GM19372 (cell line): Measurements from ENCODE around the gene JPH2.
"Not testable (repeated sequence)": the region's sequence is repeated elsewhere in the genome, so short reads cannot be mapped to it uniquely, and the experiment has no call there.

ENCODE experiments used
- ATAC-seq: cut with Tn5 transposase; IDR thresholded peaks from one replicate; pipeline ENCODE4 v1.9.1; 2021; ENCODE audit warnings: mild to moderate bottlenecking, low read depth, moderate library complexity; ENCODE audit not compliant: unreplicated experiment

JPH2 gene

DNA sequence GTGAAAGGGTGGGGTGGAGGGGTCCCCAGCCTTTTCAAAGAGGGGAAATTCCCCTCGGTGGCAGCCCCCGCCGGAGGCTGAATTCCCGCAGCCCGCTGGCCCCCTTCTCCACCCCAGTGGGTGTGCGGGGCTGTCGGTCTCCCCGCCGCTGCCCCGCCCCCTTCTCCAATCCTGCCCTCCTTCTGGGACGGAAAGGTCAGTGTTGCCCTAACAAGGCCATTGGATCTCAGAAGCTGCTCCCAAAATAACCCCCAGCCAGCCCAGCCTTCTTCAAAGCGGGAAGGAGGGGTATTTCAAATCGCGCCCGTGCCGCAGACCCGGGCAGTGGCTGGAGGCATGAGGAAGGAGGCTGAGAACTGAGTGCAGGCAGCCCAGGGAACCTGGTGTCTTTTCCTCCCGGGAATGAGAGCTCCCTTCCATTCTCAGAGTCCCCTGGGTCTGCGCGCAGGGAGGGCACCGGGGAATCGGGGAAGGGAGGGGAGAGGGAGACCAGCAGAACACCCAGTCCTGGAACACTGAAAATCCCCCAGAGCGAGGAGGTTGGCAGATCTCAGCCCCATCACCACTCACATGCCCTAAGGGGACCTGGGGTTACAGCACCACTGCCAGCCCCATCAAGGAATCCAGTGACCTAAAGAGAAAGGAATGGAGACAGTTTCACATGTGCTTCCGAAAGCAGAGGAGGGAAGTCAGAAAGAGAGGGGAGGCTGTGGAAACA is at the start of gene JPH2:
JPH2 (minus strand) TSS at position 135 of the 718 bp plus-strand sequence. CDS start 483 bp downstream, outside the sequence.
- no peak for ATAC-seq

DNA sequence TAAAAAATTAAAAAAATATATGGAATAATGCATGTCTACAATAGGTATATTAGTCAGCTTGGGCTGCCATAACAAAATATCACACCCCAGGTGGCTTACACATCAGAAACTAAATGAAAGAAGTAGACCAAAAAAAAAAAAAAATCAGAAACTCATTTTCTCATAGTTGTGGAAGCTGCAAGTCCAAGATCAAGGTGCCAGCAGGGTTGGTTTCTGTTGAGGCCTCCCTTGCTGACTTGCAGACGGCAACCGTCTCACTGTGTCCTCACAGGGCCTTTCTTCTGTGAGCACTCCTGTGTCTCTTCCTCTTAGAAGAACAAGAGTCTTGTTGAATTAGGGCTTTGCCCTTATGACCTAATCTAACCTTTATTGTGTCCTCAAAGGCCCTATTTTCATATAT is 48.7 kb upstream of the JPH2 start:
- no peak for ATAC-seq

DNA sequence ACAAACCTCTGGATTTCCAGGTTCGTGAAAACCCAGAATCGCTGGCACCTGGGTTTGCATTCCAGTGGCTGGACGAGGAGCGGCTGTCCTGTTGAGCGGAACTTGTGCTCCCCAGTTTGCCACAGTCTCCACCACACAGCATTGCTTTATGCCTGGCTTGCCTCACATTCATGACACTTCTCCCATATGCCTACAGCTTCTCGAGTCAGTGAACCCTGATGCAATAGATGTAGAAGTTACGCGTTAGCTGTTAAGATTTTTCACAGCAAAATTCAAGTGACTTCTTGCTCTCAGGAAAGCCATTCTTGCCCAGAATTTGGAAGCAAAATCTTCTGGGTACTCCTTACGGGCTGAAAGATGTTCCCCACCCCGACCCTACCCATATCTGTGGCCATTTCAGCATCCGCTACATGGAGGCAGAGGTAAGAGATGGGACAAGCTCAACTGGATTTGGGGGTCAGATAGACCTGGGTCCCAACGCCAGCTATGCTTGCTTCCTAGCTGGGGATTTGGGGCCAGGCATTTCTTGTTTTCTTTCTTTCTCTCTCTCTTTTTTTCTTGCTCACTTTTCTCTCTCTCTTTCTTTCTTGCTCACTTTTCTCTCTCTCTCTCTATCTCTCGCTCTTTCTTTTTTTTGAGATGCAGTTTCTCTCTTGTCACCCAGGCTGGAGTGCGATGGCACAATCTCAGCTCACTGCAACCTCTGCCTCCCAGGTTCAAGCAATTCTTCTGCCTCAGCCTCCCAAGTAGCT is 47.8 kb upstream of the JPH2 start:
- no peak for ATAC-seq

DNA sequence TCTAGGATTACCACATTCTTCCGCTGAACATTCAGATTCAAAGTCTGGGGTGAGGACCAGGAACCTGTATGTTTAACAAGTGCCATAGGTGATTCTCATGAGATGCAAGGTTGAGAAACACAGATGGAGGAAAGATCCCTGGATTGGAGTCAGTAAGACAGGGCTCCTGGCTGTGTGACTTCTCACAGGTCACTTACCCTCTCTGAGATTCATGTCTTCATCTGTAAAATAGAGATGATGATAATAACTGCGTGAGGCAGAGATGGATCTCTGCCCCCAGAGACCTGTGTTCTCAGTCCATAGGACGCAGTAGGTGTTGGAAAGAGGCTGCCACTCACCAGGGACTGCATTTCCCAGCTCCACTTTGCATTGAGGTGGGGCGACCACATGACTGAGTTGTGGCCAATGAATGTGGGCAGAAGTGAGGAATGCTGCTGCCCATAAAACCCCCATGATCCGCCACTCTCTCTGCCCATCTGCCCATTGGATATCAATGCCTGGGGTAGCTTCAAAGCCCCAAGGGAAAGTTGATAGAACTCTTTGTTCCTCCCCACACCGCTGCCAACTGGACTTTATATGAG is 46.5 kb upstream of the JPH2 start:
- ATAC-seq, result no peak

DNA sequence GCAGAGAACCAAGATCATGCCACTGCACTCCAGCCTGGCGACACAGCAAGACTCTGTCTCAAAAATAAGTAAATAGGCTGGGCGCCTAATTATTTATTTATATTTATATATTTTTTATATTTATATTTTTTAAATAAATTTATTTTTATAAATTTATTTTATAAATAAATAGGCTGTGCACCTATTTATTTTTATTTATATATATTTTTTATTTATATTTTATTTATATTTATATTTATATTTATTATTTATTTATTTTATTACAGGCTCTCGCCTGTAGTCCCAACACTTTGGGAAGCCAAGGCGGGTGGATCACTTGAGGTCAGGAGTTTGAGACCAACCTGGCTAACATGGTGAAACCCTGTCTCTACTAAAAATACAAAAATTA is 45.5 kb upstream of the JPH2 start:
- not testable (repeated sequence) for ATAC-seq

DNA sequence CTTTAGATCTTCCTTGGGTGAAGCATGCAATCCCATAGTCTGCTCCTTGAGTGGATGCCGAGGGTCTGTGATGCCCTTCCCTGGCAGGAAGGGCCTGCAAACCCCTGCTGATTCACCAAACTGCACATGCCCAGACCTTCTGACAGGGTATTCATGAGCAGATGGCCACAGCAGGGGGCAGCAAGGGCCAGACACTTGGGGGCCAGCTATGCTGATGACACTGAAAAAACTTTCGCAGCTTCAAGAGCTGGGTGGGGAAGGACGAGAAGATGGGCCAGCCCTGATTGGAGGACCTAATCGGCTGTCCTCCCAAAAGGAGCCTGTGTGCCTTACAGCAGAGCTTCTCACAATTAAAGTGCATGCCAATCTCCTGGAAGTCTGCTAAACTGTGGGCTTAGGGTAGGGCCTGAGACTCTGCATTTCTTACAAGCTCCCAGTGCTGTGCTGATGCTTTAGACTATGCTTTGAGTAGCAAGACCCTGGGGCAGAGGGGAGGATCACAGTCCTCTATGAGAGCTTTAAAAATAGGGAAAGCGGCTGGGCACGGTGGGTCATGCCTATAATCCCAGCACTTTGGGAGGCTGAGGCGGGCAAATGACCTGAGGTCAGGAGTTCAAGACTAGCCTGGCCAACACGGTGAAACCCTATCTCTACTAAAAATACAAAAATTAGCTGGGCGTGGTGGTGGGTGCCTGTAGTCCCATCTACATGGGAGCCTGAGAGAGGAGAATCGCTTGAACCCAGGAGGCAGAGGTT is 44.9 kb upstream of the JPH2 start:
- ATAC-seq, result no peak

DNA sequence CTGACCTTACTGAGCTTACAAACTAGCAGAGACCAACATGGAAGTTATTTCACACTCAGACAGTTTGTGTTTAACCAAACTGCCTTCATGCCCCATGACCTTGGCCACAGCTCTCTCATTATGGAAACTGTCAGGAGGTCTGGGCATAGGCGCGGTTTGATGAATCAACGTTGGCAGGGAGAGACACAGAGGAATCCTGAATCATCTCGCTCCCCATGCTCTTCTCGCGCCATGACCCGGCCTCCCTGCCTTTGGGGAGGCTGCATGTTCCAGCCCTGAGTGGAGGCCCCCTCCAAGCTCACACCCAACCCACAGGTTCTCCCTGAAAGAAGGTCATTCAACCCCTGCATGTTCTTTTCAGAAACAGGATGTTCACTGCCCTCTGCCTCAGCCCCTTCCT is 44.2 kb upstream of the JPH2 start:
- ATAC-seq, result no peak

DNA sequence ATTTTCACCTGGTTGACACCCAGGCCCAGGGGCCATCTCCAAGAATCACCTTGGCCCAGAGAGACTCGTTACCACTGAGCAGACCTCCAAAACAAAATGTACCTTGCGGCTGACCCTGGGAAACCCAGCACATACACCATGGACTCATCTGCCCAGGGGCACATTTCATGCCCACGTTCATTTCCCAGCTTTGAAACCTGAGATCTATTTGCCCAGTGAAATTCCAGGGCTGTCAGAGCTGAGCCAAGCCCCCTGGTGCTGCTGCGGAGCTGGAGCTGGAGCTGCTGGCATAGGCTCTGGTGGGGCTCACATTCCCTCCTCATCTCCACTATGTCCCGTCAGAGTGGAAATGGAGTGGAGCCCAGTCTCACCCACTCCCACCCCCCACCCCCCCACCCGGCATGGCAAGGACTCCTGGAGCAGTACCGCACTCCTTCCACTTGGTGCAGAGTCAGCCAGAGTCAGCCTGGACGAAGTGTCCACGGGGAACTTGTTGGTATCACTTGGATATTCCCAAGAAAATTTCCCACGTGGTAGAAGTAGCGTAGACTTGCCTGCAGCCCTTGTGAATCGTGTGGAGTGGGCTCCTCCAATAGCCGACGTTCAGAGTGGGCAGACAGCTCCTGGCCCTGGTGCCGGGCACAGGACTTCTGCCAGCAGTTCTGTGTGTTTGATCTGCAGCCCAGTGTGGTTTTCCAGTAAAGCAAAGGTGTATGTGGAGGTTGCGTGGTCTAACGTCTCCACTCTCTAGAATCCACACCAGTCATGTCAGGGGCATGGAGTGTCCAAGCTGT is 41.7 kb upstream of the JPH2 start:
- ATAC-seq, result no peak

DNA sequence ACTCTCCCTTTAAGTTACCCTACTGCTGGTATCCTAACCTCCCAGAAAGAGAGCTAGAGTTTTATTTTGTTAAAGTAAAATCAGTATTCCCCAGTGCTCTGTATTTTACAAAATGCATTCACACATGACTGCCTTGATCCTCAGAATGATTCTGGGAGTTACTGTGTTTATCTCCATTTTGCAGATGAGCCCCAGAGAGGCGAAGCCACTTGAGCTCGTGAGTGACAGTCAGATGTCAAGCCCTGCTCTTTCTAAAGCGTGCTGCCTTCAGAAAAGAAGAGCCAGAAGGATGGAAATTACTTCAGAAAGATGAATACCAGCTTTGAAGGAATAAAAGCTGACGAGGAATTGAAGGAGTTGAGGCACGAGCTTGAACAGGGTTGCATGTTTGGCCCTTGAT is 37.6 kb upstream of the JPH2 start:
- no peak for ATAC-seq

DNA sequence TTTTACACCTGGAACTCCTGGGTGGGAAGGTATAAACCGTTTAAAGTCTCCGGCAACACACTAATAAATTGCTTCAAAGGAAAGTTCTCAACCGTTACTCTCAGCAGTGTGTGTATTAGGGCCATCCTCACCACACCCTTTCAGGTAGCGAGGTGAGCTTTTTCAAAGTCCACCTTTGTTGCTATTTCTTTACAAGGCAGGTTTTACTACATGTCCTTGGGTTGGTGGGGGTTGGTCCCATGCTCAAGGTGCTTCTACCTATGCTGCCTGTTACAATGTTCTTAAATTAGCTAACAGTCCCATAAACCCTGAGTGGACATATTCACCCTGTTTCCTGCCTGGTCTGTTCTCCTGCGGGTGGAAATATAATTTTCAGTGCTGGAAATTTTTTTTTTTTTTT is 36.7 kb upstream of the JPH2 start:
- no peak for ATAC-seq

DNA sequence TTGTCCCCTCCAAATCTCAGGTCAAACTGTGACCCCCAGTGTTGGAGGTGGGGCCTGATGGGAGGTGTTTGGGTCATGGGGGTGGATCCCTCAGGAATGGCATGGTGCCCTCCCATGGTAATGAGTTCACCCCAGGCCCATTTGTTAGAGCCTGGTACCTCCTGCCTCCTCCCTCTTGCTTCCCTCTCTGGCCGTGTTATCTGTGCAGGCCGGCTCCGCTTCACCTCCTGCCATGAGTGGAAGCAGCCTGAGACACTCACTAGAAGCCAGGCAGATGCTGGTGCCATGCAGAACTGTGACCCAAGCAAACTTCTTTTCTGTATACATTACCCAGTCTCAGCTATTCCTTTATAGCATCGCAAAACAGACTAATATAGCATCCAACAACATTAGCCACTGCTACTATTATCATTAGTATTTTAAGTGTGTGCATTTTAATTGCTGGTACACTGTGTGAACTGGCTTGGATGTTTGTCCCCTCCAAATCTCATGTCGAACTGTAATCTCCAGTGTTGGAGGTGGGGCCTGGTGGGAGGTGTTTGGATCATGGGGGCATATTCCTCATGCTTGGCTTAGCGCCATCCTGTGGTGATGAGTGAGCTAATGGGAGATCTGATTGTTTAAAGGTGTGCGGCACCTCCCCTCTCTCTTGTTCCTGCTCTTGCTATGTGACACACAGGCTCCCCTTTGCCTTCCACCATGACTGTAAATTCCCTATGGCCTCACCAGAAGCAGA is 35.8 kb upstream of the JPH2 start:
- no peak for ATAC-seq

DNA sequence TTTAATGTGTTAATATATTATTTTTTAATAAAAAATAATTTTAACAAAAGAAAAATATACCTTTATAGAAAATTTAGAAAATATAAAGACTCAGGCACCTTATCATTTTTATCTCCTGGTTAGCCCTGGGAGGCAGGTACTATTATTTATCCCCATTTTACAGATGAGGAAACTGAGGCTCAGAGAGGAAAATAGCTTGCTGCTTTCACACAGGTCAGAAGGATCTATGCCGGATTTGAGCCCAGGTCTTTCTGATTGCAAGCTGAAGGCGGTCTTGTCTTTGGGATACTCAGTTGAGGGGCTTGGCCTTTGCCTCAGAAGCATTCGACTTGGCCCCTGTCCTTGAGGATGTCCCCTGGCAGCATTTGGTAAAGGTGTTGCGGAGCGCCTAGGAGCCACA is 35.0 kb upstream of the JPH2 start:
- no peak for ATAC-seq

DNA sequence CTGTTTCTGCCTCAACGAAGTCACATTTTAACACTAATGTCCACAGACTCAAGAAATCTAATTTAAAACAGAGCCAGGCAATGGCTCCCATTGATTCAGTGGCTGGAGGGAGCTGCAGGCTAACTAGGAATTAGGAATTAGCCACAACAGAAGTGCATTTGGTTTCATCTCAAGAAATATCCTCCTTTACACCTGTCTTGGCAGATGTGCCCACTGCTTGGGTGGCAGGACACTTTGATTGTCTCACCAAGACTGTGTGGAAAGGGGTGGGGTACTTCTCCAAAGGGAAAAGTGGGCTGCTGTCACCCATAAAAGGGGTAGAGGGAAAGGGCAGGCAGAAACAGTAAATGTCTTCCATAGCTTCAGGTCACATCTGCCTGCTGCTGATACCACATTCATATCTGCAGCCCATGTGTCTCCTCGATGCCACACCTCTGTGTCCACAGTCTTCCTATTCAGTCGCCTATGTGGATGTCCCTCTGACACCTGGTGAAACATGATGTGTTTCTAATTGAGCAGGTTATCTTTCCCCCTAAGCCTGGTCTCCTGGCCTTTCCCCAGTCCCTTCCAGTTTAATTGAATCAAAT is 34.5 kb upstream of the JPH2 start:
- no peak for ATAC-seq

DNA sequence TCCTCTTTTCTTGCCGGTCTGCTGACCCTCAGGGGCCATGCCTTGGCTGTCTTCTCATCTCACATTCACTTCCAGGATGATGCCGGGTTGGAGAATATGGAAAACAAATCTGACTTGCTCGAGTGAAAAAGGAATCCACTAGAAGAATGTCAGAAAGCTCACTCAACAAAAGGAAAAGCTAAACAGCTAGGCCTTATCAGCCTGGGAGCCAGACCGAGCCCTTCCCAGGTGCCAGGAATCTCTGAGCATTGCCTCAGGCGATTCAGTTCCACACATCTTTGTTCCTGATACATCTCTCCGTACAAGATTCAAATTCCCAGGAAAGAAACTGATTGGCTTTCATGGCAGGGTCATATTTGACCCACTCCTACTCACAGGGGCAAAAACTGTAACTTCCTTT is 32.8 kb upstream of the JPH2 start:
- no peak for ATAC-seq

DNA sequence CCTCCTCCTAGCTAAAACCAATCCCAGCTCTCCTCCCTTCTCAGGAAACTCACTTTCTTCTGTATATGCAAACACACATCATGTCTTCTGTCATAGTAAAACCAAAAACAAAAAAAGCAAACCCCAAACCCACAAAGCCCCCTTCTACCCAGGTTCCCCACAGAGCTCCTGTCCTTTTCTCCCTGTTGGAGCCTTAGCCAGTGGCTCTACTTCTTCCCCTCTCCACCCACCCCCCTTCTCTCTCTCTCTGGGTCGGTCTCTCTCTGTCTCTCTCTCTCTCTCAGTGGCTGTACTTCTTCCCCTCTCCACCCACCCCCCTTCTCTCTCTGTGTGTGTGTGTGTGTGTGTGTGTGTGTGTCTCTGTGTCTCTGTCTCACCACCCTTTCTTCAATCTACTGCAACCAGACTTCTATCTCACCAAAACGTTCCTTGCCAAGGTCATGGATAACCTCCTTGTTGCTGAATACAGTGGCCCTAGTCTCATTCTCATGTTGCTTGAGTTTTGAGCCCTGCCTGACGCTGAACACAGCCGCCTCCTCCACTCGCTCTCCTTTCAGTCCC is 32.3 kb upstream of the JPH2 start:
- ATAC-seq, result no peak

DNA sequence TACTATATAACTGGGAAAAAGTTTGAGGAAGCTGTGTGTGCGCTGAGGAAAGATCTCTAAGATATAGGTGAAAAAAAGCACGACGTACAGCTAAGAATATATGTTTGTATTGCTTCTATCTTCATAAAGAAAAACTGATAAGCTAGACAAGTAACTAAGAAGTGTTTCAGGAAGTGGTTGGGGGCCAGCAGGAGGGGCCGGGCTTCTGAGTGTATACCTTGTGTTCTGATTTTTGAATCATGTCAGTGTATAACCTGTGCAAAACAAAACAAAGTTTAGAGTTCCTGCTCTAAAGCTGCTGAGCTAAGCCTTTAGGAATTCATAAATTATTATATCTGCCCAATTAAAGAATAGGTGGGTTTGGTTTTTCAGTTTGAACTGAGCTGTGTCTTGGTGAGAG is 31.5 kb upstream of the JPH2 start:
- no peak for ATAC-seq

DNA sequence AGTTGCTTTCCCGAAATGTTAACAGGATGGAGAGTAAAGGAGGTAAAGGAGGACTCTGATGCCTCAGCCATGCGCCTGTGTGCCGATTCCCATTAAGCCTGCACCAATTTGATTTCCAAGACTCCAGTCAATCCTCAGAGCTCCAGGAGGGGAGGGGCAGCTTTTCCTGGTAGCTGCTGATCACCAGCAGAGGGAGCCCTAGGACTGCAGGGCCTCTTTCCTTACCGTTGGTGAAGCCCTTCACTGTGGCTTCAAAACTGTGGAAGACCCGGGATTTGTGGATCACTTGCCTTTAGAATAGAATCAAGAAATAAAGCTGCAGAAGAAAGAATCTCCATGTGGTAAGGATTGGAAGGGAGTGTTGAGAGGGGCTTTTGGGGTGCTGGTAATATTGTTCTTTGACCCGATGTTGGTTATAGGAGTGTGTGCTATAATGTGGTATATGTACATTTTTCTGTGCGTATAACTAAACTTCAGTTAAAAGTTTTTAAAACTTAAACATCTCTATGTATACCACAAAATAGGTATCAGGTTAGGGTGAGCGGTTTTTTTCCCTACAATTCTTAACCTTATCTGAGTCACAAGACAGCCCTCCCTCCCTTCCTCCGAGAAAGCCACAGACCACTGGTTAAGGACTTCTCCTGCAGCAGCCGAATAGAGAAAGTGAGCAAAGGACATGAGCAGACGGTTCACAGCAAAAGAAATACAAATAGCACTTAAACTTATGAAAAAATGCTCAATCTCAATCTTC is 30.5 kb upstream of the JPH2 start:
- ATAC-seq, result no peak

DNA sequence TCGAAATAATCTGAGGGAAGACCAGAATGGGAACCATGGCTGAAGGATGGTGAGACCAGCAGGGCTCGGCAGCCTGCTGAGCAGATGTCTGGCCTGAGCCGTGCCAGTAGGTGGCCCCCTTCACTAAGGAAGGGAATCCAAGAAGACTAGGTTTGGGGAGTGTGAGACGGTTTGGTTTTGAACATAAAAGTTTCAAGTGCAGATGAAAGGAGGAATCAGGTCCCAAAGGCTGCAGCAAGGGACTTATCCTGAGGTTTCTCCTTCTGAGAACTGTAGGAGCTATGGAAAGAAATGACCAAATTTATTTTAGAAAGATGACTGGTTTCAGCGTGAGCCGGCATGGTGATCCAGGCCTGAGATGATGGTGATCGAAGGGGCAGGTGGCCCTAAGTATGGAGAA is 28.1 kb upstream of the JPH2 start:
- no peak for ATAC-seq
